ENCODE results near the gene DEXI. TPM values are rescaled to one million over a fixed set of nuclear protein-coding genes. Genes with fewer than 3 reads are reported as not detected.

DEXI gene
- total RNA-seq, 2 experiments from 2014 or later, result 23.4 to 25.9 TPM

GRCh38 chr16:10897134-10897533, 45.1 kb downstream of the DEXI start:
- peaks cover 2% of the 10 kb centered on the region for H3K27me3 Mint-ChIP-seq (ENCODE audit: low read depth)
- H3K4me3 Mint-ChIP-seq, result no peak overlapping the region
- no peak for DNase-seq
- CTCF ChIA-PET, result no interaction called here
- H3K9me3 Mint-ChIP-seq, result no peaks in the 10 kb centered on the region
- intact Hi-C loops (cut with micrococcal nuclease), result no loop called here
- H3K36me3 Mint-ChIP-seq (ENCODE audit: low read depth), result no peaks in the 10 kb centered on the region
- no peak overlapping the region for H3K27ac Mint-ChIP-seq
- H3K4me1 Mint-ChIP-seq (ENCODE audit: low read depth), result no peaks in the 10 kb centered on the region

- Mint-ChIP-seq H3K27me3 (ENCODE audit: low read depth) (peaks cover 3% of the 10 kb centered on the region), H3K4me3 (no peak overlapping the region), H3K4me1 (ENCODE audit: low read depth) (no peaks in the 10 kb centered on the region), H3K36me3 (ENCODE audit: low read depth) (no peaks in the 10 kb centered on the region), H3K9me3 (no peaks in the 10 kb centered on the region), H3K27ac (no peak overlapping the region)
- intact Hi-C loops (cut with micrococcal nuclease), result no loop called here
- DNase-seq, result no peak
- CTCF ChIA-PET, result no interaction called here
Observed at GRCh38 chr16:10896723-10897122, 45.5 kb downstream of the DEXI start.

GRCh38 chr16:10896165-10896564, 46.1 kb downstream of the DEXI start:
- no peaks in the 10 kb centered on the region for H3K4me1 Mint-ChIP-seq (ENCODE audit: low read depth)
- peaks cover 5% of the 10 kb centered on the region for H3K27me3 Mint-ChIP-seq (ENCODE audit: low read depth)
- H3K36me3 Mint-ChIP-seq (ENCODE audit: low read depth), result no peaks in the 10 kb centered on the region
- no peak for DNase-seq
- no peaks in the 10 kb centered on the region for H3K9me3 Mint-ChIP-seq
- intact Hi-C loops (cut with micrococcal nuclease), result no loop called here
- H3K4me3 Mint-ChIP-seq, result no peak overlapping the region
- CTCF ChIA-PET, result no interaction called here
- no peak overlapping the region for H3K27ac Mint-ChIP-seq

GRCh38 chr16:10895053-10895946, 47.0 kb downstream of the DEXI start:
- H3K4me1 Mint-ChIP-seq (ENCODE audit: low read depth), result no peaks in the 10 kb centered on the region
- intact Hi-C loops (cut with micrococcal nuclease), result no loop called here
- no peaks in the 10 kb centered on the region for H3K9me3 Mint-ChIP-seq
- H3K27ac Mint-ChIP-seq, result no peak overlapping the region
- CTCF ChIA-PET, result no interaction called here
- no peaks in the 10 kb centered on the region for H3K36me3 Mint-ChIP-seq (ENCODE audit: low read depth)
- DNase-seq, result peak; percentile 56
- peaks cover 8% of the 10 kb centered on the region for H3K27me3 Mint-ChIP-seq (ENCODE audit: low read depth)
- H3K4me3 Mint-ChIP-seq, result no peak overlapping the region

- intact Hi-C loops (cut with micrococcal nuclease), result no loop called here
- CTCF ChIA-PET, result no interaction called here
- H3K4me3 Mint-ChIP-seq, result no peak overlapping the region
Observed at GRCh38 chr16:10892782-10893318, 49.4 kb downstream of the DEXI start.

GRCh38 chr16:10889855-10890254, 52.4 kb downstream of the DEXI start:
- Mint-ChIP-seq H3K9me3 (no peaks in the 10 kb centered on the region), H3K4me1 (ENCODE audit: low read depth) (no peaks in the 10 kb centered on the region), H3K4me3 (no peak overlapping the region), H3K27me3 (ENCODE audit: low read depth) (peaks cover 21% of the 10 kb centered on the region), H3K36me3 (ENCODE audit: low read depth) (no peaks in the 10 kb centered on the region), H3K27ac (no peak overlapping the region)
- intact Hi-C loops (cut with micrococcal nuclease), result no loop called here
- CTCF ChIA-PET, result interaction anchor here (0.6 kb wide), 1 partner anchor 22 kb away, joined by 3 read pairs; no protein-coding TSS in a partner anchor
- DNase-seq, result no peak

More at GRCh38 chr16:10892782-10893318, 49.4 kb downstream of the DEXI start:
- DNase-seq, result no peak
- H3K4me1 Mint-ChIP-seq (ENCODE audit: low read depth), result no peaks in the 10 kb centered on the region
- H3K27me3 Mint-ChIP-seq (ENCODE audit: low read depth), result peaks cover 19% of the 10 kb centered on the region
- no peaks in the 10 kb centered on the region for H3K9me3 Mint-ChIP-seq
- H3K27ac Mint-ChIP-seq, result no peak overlapping the region
- no peaks in the 10 kb centered on the region for H3K36me3 Mint-ChIP-seq (ENCODE audit: low read depth)

GRCh38 chr16:10888320-10888937, 53.8 kb downstream of the DEXI start:
- no peaks in the 10 kb centered on the region for H3K4me1 Mint-ChIP-seq (ENCODE audit: low read depth)
- no peaks in the 10 kb centered on the region for H3K36me3 Mint-ChIP-seq (ENCODE audit: low read depth)
- DNase-seq, result no peak
- H3K27ac Mint-ChIP-seq, result no peak overlapping the region
- H3K9me3 Mint-ChIP-seq, result no peaks in the 10 kb centered on the region
- H3K27me3 Mint-ChIP-seq (ENCODE audit: low read depth), result peaks cover 32% of the 10 kb centered on the region
- CTCF ChIA-PET, result no interaction called here
- intact Hi-C loops (cut with micrococcal nuclease), result no loop called here
- no peak overlapping the region for H3K4me3 Mint-ChIP-seq

- Mint-ChIP-seq H3K4me1 (ENCODE audit: low read depth) (peaks cover 12% of the 10 kb centered on the region), H3K36me3 (ENCODE audit: low read depth) (no peaks in the 10 kb centered on the region), H3K9me3 (no peaks in the 10 kb centered on the region), H3K27ac (no peak overlapping the region), H3K4me3 (no peak overlapping the region), H3K27me3 (ENCODE audit: low read depth) (peaks cover 38% of the 10 kb centered on the region)
- intact Hi-C loops (cut with micrococcal nuclease), result no loop called here
- CTCF ChIA-PET, result interaction anchor here (0.7 kb wide), 1 partner anchor 148 kb away, joined by 3 read pairs; no protein-coding TSS in a partner anchor
- DNase-seq, result no peak
Observed at GRCh38 chr16:10885246-10885645, 57.0 kb downstream of the DEXI start.

GRCh38 chr16:10883004-10883403, 59.3 kb downstream of the DEXI start:
- no peak for DNase-seq
- no peak overlapping the region for H3K27ac Mint-ChIP-seq
- CTCF ChIA-PET, result no interaction called here
- H3K27me3 Mint-ChIP-seq (ENCODE audit: low read depth), result peaks cover 49% of the 10 kb centered on the region
- no peaks in the 10 kb centered on the region for H3K36me3 Mint-ChIP-seq (ENCODE audit: low read depth)
- peaks cover 27% of the 10 kb centered on the region for H3K4me1 Mint-ChIP-seq (ENCODE audit: low read depth)
- H3K4me3 Mint-ChIP-seq, result no peak overlapping the region
- intact Hi-C loops (cut with micrococcal nuclease), result no loop called here
- no peaks in the 10 kb centered on the region for H3K9me3 Mint-ChIP-seq

GRCh38 chr16:10881479-10882030, 60.7 kb downstream of the DEXI start:
- Mint-ChIP-seq H3K27ac (no peak overlapping the region), H3K4me1 (ENCODE audit: low read depth) (peaks cover 41% of the 10 kb centered on the region), H3K4me3 (no peak overlapping the region), H3K36me3 (ENCODE audit: low read depth) (no peaks in the 10 kb centered on the region), H3K27me3 (ENCODE audit: low read depth) (peaks cover 57% of the 10 kb centered on the region), H3K9me3 (no peaks in the 10 kb centered on the region)
- CTCF ChIA-PET, result interaction anchor here (1.0 kb wide), 1 partner anchor 15 kb away, joined by 3 read pairs; no protein-coding TSS in a partner anchor
- intact Hi-C loops (cut with micrococcal nuclease), result no loop called here
- no peak for DNase-seq

- Mint-ChIP-seq H3K27me3 (ENCODE audit: low read depth) (peaks cover 63% of the 10 kb centered on the region), H3K9me3 (no peaks in the 10 kb centered on the region), H3K4me3 (no peak overlapping the region), H3K36me3 (ENCODE audit: low read depth) (no peaks in the 10 kb centered on the region), H3K4me1 (ENCODE audit: low read depth) (peaks cover 44% of the 10 kb centered on the region), H3K27ac (no peak overlapping the region)
- CTCF ChIA-PET, result interaction anchor here (1.0 kb wide), 1 partner anchor 15 kb away, joined by 3 read pairs; no protein-coding TSS in a partner anchor
- DNase-seq, result no peak
- intact Hi-C loops (cut with micrococcal nuclease), result no loop called here
Observed at GRCh38 chr16:10880594-10881452, 61.4 kb downstream of the DEXI start.

All from activated naive CD4-positive, alpha-beta T cell treated with anti-CD3 and anti-CD28 coated beads for 36 hours (primary cell).